HEK293 (cell line): ENCODE results near the gene KDM4D.
"Not testable (repeated sequence)": the region's sequence is repeated elsewhere in the genome, so short reads cannot be mapped to it uniquely, and the experiment has no call there.

ENCODE experiments used
- CTCF ChIA-PET: fragments of 350-600 bp; formaldehyde crosslinking; extraction: SDS; loops from one replicate; lab custom pipeline; 2021; ENCODE audit warnings: antibody characterized with exemption; lab: Yijun Ruan, JAX
- POLR2A ChIA-PET: fragments of 300-600 bp; formaldehyde crosslinking; extraction: SDS; loops from one replicate; lab custom pipeline; 2020; ENCODE audit warnings: antibody characterized with exemption, inconsistent platforms; lab: Yijun Ruan, JAX
- H3K27ac ChIP-seq: fragments of 200-500 bp; sonication (Bioruptor generic); 2 replicates; pipeline ENCODE4 v1.5.1; 2014; ENCODE audit warnings: low read depth, low read length, control low read depth, inconsistent platforms; ENCODE audit errors: extremely low read depth
- H3K36me3 ChIP-seq, 2 experiments: fragments of 200-500 bp in 1 of 2; sonication (Bioruptor generic) in 1 of 2; 1 replicate in 1 of 2; 2 replicates in 1 of 2; pipeline ENCODE4 v1.5.1; 2014 to 2017; ENCODE audit warnings: inconsistent platforms in 2 of 2, low read length in 2 of 2; ENCODE audit not compliant: control insufficient read depth in 2 of 2, insufficient read depth in 1 of 2
- H3K4me1 ChIP-seq: fragments of 200-500 bp; sonication (Bioruptor generic); 2 replicates; pipeline ENCODE4 v1.5.1; 2014; ENCODE audit warnings: mild to moderate bottlenecking, low read length, inconsistent platforms; ENCODE audit not compliant: control insufficient read depth, insufficient read depth
- H3K4me3 ChIP-seq: 2 replicates; pipeline ENCODE4 v1.5.1; 2011; ENCODE audit warnings: low read depth, mild to moderate bottlenecking, control low read depth, low read length, moderate library complexity
- H3K9me3 ChIP-seq: fragments of 200-500 bp; sonication (Bioruptor generic); 2 replicates; pipeline ENCODE4 v1.5.1; 2014; ENCODE audit warnings: low read depth, low read length, inconsistent platforms; ENCODE audit not compliant: control insufficient read depth, insufficient read depth
- BCL11B ChIP-seq: fragments of 450-650 bp; formaldehyde crosslinking; IDR thresholded peaks from 2 replicates; pipeline ENCODE4 v1.5.1; 2016; ENCODE audit warnings: low read depth, missing biosample characterization, missing genetic modification characterization
- SP2 ChIP-seq: fragments of 450-650 bp; formaldehyde crosslinking; IDR thresholded peaks from 2 replicates; pipeline ENCODE4 v1.5.1; 2016; ENCODE audit warnings: missing biosample characterization, missing genetic modification characterization
- SP3 ChIP-seq: fragments of 450-650 bp; formaldehyde crosslinking; IDR thresholded peaks from 2 replicates; pipeline ENCODE4 v1.5.1; 2016; ENCODE audit warnings: missing biosample characterization, missing genetic modification characterization
- ZFP41 ChIP-seq: fragments of 450-650 bp; formaldehyde crosslinking; IDR thresholded peaks from 2 replicates; pipeline ENCODE4 v1.5.1; 2016; ENCODE audit warnings: missing biosample characterization, missing genetic modification characterization, borderline replicate concordance
- ZNF133 ChIP-seq: fragments of 450-650 bp; formaldehyde crosslinking; IDR thresholded peaks from 2 replicates; pipeline ENCODE4 v1.5.1; 2016; ENCODE audit warnings: missing biosample characterization, missing genetic modification characterization
- ZNF184 ChIP-seq: fragments of 450-650 bp; IDR thresholded peaks from 2 replicates; pipeline ENCODE4 v1.5.1; 2018; ENCODE audit warnings: missing biosample characterization, mild to moderate bottlenecking, missing genetic modification characterization
- ZNF214 ChIP-seq: fragments of 450-650 bp; formaldehyde crosslinking; IDR thresholded peaks from 2 replicates; pipeline ENCODE4 v1.5.1; 2017; ENCODE audit warnings: missing biosample characterization, mild to moderate bottlenecking, missing genetic modification characterization, borderline replicate concordance
- ZNF404 ChIP-seq: fragments of 450-650 bp; formaldehyde crosslinking; IDR thresholded peaks from 2 replicates; pipeline ENCODE4 v1.5.1; 2017; ENCODE audit warnings: missing biosample characterization, missing genetic modification characterization
- ZNF561 ChIP-seq: fragments of 450-650 bp; IDR thresholded peaks from 2 replicates; pipeline ENCODE4 v1.5.1; 2018; ENCODE audit warnings: missing biosample characterization, missing genetic modification characterization, borderline replicate concordance
- ZNF629 ChIP-seq: fragments of 450-650 bp; formaldehyde crosslinking; IDR thresholded peaks from 2 replicates; pipeline ENCODE4 v1.5.1; 2017; ENCODE audit warnings: missing biosample characterization, missing genetic modification characterization
- ZNF664 ChIP-seq: fragments of 450-650 bp; formaldehyde crosslinking; IDR thresholded peaks from 2 replicates; pipeline ENCODE4 v1.5.1; 2016; ENCODE audit warnings: missing biosample characterization, missing genetic modification characterization
- ZNF677 ChIP-seq: fragments of 450-650 bp; IDR thresholded peaks from 2 replicates; pipeline ENCODE4 v1.5.0; 2018; ENCODE audit warnings: missing biosample characterization, mild to moderate bottlenecking, missing genetic modification characterization, moderate library complexity
- ZNF768 ChIP-seq: fragments of 450-650 bp; formaldehyde crosslinking; IDR thresholded peaks from 2 replicates; pipeline ENCODE4 v1.5.1; 2018; ENCODE audit warnings: missing biosample characterization, mild to moderate bottlenecking, missing genetic modification characterization
- ZNF777 ChIP-seq: fragments of 450-650 bp; formaldehyde crosslinking; IDR thresholded peaks from 2 replicates; pipeline ENCODE4 v1.5.1; 2017; ENCODE audit warnings: missing biosample characterization, missing genetic modification characterization, borderline replicate concordance
- TF ChIP-seq, protein P1 (sequence below): fragments of 450-650 bp; formaldehyde crosslinking; IDR thresholded peaks from 2 replicates; pipeline ENCODE4 v1.5.1; 2016; ENCODE audit warnings: missing biosample characterization, missing genetic modification characterization
- TF ChIP-seq, protein P2 (sequence below): fragments of 450-650 bp; formaldehyde crosslinking; IDR thresholded peaks from 2 replicates; pipeline ENCODE4 v1.5.1; 2017; ENCODE audit warnings: missing biosample characterization, missing genetic modification characterization

KDM4D gene

DNA sequence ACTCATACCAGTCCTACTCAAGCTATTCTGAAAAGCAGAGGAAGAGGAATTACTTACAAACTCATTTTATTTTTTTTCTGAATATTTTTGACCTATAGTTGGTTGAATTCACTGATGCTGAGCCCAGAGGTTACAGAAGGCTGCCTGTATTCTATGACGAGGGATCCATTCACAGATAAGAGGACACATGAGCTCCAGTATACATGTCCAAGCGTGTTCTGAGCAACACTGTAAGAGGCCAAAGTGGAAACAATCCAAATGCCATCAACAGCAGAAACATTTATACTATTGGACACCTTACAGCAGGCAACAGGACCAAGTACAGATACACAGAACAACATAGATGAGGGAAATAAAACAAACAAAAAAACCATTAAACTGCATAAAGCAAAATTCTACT, 61.8 kb downstream of the KDM4D start:
- no peaks in the 10 kb centered on the region for H3K4me1 ChIP-seq
- ChIA-PET POLR2A (no interaction called here), CTCF (no interaction called here)
- H3K36me3 ChIP-seq = no peaks in the 10 kb centered on the region
- H3K27ac ChIP-seq = no peak overlapping the region
- no peaks in the 10 kb centered on the region for H3K9me3 ChIP-seq
- no peak overlapping the region for H3K4me3 ChIP-seq
- TF ChIP-seq ZNF133 = no peak
- no peak for TF ChIP-seq ZNF677 (tag by site-specific recombination)
- no peak for TF ChIP-seq ZNF184 (tag by site-specific recombination)
- no peak for TF ChIP-seq SP3 (tag by site-specific recombination)
- TF ChIP-seq ZNF777 (tag by site-specific recombination) = no peak
- TF ChIP-seq ZNF561 (tag by site-specific recombination) = no peak
- no peak for TF ChIP-seq ZFP41 (tag by site-specific recombination)
- no peak for TF ChIP-seq ZNF629 (tag by site-specific recombination)
- TF ChIP-seq ZNF768 = no peak
- no peak for TF ChIP-seq ZNF214 (tag by site-specific recombination)
- TF ChIP-seq BCL11B = no peak
- TF ChIP-seq ZNF664 (tag by site-specific recombination) = no peak
- TF ChIP-seq SP2 (tag by site-specific recombination) = no peak
- TF ChIP-seq, protein P1, sequence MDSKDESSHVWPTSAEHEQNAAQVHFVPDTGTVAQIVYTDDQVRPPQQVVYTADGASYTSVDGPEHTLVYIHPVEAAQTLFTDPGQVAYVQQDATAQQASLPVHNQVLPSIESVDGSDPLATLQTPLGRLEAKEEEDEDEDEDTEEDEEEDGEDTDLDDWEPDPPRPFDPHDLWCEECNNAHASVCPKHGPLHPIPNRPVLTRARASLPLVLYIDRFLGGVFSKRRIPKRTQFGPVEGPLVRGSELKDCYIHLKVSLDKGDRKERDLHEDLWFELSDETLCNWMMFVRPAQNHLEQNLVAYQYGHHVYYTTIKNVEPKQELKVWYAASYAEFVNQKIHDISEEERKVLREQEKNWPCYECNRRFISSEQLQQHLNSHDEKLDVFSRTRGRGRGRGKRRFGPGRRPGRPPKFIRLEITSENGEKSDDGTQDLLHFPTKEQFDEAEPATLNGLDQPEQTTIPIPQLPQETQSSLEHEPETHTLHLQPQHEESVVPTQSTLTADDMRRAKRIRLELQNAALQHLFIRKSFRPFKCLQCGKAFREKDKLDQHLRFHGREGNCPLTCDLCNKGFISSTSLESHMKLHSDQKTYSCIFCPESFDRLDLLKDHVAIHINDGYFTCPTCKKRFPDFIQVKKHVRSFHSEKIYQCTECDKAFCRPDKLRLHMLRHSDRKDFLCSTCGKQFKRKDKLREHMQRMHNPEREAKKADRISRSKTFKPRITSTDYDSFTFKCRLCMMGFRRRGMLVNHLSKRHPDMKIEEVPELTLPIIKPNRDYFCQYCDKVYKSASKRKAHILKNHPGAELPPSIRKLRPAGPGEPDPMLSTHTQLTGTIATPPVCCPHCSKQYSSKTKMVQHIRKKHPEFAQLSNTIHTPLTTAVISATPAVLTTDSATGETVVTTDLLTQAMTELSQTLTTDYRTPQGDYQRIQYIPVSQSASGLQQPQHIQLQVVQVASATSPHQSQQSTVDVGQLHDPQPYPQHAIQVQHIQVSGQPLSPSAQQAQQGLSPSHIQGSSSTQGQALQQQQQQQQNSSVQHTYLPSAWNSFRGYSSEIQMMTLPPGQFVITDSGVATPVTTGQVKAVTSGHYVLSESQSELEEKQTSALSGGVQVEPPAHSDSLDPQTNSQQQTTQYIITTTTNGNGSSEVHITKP (tag by site-specific recombination) = no peak

DNA sequence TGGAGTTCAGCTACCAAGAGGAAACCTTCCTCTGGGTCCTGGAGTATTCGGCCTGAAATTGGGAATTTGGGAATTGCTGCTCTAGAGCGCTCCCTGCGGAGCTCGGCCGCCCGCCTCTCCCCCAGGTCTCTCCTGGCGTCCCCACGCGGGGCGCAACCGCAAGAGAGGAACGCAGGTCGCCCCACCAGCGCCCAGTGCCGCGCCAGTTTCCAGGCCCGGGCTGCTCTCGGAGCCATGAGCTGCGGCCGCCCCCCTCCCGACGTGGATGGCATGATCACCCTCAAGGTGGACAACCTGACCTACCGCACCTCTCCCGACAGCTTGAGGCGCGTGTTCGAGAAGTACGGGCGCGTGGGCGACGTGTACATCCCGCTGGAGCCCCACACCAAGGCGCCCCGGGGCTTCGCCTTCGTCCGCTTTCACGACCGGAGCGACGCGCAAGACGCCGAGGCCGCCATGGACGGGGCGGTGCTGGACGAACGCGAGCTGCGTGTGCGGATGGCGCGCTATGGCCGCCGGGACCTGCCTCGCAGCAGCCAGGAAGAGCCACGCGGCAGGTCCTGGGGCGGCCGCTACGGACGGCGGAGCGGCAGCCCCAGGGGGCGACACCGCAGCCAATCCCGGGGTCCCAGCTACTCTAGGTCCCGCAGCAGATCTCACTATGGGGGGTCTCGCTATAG, 64.0 kb downstream of the KDM4D start:
- H3K27ac ChIP-seq, POLR2A ChIA-PET, H3K4me3 ChIP-seq, H3K9me3 ChIP-seq, CTCF ChIA-PET, H3K4me1 ChIP-seq, H3K36me3 ChIP-seq: not testable (repeated sequence)

DNA sequence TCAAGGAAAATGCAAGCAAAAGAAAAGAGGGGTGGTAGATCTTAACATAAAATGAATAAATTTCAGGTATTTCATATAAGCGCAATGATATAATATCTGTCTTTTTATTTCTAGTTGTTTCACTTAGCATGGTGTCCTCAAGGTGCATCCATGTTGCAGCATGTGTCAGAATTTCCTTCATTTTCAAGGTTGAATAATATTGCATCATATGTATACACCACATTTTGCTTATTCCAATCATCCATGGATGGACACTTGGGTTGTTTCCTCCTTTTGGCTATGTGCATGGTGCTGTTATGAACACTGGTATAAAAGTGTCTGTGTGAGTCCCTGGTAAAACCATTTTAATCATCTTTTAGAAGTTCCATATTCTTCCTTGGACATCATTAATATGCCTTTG, 68.7 kb downstream of the KDM4D start:
- TF ChIP-seq, protein P2, sequence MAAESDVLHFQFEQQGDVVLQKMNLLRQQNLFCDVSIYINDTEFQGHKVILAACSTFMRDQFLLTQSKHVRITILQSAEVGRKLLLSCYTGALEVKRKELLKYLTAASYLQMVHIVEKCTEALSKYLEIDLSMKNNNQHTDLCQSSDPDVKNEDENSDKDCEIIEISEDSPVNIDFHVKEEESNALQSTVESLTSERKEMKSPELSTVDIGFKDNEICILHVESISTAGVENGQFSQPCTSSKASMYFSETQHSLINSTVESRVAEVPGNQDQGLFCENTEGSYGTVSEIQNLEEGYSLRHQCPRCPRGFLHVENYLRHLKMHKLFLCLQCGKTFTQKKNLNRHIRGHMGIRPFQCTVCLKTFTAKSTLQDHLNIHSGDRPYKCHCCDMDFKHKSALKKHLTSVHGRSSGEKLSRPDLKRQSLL (tag by site-specific recombination) = no peak
- TF ChIP-seq ZNF404 (tag by site-specific recombination) = no peak
- no peaks in the 10 kb centered on the region for H3K4me1 ChIP-seq
- no peak overlapping the region for H3K4me3 ChIP-seq
- ChIA-PET CTCF (no interaction called here), POLR2A (no interaction called here)
- H3K27ac ChIP-seq = no peak overlapping the region
- no peaks in the 10 kb centered on the region for H3K9me3 ChIP-seq
- no peaks in the 10 kb centered on the region for H3K36me3 ChIP-seq
